Measurements from ENCODE around the gene ZIK1.
A peak's percentile ranks its signal among the peaks of the same experiment; 100 is the strongest.

The ZIK1 gene

GRCh38 chr19:57611113-57611512, 27.2 kb downstream of the ZIK1 start:
- no peak for DNase-seq (ENCODE audit: low spot score)

GRCh38 chr19:57613941-57614743, 30.2 kb downstream of the ZIK1 start, which contains the start of gene ZNF134:
Gene ZNF134, plus strand, starts transcription at chr19:57614242. Its CDS starts 5,227 bp downstream, at chr19:57619469.
- DNase-seq (ENCODE audit: low spot score), result peak; percentile 89

GRCh38 chr19:57615346-57615745, 31.4 kb downstream of the ZIK1 start:
- no peak for DNase-seq (ENCODE audit: low spot score)

DNA sequence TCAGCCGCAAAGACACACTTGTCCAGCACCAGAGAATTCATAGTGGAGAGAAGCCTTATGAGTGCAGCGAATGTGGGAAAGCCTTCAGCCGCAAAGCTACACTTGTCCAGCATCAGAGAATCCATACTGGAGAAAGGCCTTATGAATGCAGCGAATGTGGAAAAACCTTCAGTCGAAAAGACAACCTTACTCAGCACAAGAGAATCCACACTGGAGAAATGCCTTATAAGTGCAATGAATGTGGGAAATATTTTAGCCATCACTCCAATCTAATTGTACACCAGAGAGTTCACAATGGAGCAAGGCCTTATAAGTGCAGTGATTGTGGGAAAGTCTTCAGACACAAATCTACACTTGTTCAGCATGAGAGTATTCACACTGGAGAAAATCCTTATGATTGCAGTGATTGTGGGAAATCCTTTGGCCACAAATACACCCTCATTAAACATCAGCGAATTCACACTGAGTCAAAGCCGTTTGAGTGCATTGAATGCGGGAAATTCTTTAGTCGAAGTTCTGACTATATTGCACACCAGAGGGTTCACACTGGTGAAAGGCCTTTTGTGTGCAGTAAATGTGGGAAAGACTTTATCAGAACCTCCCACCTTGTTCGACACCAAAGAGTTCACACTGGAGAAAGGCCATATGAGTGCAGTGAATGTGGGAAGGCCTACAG, 36.9 kb downstream of the ZIK1 start:
- no peak for DNase-seq (ENCODE audit: low spot score)

DNA sequence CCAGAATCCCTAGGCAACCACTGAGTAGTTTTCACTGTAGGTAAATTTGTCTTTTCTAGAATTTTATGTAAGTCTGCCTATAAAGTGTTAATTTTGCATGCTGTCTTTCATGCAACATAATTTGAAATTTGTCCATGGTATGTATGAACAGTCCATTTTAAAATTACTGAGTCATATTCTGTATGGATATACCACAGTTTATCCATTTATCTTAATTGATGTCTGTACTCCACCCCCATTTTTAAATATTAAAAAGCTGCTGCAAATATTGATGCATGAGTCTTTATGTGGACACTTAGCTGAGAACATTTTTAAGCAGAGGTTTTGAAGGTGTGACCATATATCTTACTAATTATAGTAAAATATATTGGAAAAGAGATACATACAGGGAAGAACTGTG, 39.1 kb downstream of the ZIK1 start:
- no peak for DNase-seq (ENCODE audit: low spot score)

- peak; percentile 94 for DNase-seq (ENCODE audit: low spot score)
Observed at GRCh38 chr19:57632987-57633831, 49.3 kb downstream of the ZIK1 start, which contains the start of gene ZNF211. Gene ZNF211, plus strand, starts transcription at chr19:57633168. Its CDS starts 179 bp downstream, at chr19:57633347.

GRCh38 chr19:57633832-57634131, 49.8 kb downstream of the ZIK1 start:
- no peak for DNase-seq (ENCODE audit: low spot score)

GRCh38 chr19:57637379-57637778, 53.4 kb downstream of the ZIK1 start:
- DNase-seq (ENCODE audit: low spot score), result no peak

DNA sequence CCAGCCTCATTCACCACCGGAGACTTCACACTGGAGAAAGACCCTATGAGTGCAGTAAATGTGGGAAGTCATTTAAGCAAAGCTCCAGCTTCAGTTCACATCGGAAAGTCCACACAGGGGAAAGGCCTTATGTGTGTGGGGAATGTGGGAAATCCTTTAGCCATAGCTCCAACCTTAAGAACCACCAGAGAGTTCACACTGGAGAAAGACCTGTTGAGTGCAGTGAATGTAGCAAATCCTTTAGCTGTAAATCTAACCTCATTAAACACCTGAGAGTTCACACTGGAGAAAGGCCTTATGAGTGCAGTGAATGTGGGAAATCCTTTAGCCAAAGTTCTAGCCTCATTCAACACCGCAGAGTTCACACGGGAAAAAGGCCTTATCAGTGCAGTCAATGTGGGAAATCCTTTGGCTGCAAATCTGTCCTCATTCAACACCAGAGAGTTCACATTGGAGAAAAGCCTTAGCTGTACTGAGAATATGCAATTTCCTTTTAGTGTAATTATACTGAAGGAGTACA, 57.8 kb downstream of the ZIK1 start:
- no peak for DNase-seq (ENCODE audit: low spot score)

GRCh38 chr19:57642396-57643046, 58.6 kb downstream of the ZIK1 start:
- DNase-seq (ENCODE audit: low spot score), result no peak
